IPS DF 19.7 (cell line): ENCODE results near the gene FRMD4B.
"Not testable (repeated sequence)": the region's sequence is repeated elsewhere in the genome, so short reads cannot be mapped to it uniquely, and the experiment has no call there.

Experiments
- DNase-seq: peaks from one replicate; pipeline ENCODE4 v3.0.0-alpha.2; 2013; ENCODE audit warnings: low read depth, low spot score

The FRMD4B gene

GRCh38 chr3:69283913-69284611 is 101.8 kb downstream of the FRMD4B start:
- DNase-seq: no peak

- no peak for DNase-seq
Observed at GRCh38 chr3:69283496-69283895, 102.4 kb downstream of the FRMD4B start.

- no peak for DNase-seq
Observed at GRCh38 chr3:69282181-69282580, 103.7 kb downstream of the FRMD4B start.

DNA sequence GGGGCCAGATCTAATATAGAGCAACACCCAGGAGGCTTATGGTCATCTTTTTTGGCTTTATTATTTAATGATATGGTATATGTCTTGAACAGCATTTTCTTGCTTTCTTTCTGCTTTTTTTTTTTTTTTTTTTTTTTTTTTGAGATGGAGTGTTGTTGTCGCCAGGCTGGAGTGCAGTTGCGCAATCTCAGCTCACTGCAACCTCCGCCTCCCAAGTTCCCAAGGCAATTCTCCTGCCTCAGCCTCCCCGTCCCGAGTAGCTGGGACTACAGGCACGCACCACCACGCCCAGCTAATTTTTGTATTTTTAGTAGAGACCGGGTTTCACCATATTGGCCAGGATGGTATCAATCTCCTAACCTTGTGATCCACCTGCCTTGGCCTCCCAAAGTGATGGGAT is 108.5 kb downstream of the FRMD4B start:
- DNase-seq: not testable (repeated sequence)

GRCh38 chr3:69276884-69277283 is 109.0 kb downstream of the FRMD4B start:
- DNase-seq: no peak

- DNase-seq: not testable (repeated sequence)
Observed at GRCh38 chr3:69276191-69276590, 109.7 kb downstream of the FRMD4B start.

DNA sequence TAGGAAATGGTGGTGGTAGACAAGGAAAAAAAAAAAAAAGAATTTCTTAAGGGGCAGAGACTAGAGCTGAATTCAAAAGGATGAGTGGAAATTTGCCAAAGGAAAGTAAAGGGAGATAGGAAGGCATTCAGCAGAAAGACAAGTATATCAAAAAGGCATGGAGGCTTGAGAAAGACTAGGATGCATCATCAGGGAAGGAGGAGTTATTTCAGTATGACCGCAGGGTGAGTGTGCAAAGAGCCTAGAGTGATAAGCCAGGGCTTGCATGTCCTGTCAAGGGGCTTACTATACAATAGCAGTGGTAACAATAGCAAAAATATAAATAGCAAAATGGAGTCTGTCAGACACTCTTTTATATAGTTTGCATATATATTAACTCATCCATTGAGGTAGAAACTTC is 112.0 kb downstream of the FRMD4B start:
- DNase-seq: no peak

GRCh38 chr3:69272556-69272955 is 113.3 kb downstream of the FRMD4B start:
- DNase-seq: no peak

DNA sequence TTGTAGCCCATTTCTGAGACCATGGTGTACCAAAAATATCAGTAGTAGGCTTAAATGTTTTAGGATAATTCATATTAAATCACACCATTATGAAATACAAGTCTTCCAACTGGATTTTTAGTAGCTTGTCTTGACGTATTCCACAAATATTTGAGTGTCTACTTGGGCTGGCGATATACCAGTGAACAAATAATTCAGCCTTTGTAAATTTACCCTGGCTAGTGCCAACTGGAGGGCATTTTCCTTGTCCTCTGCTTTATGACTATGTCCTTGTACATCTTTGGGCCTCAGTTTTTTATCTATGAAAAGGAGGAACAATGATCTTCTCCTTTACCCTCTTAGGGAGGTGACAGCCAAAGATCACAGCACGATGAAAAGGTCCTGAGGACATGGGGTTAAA is 114.8 kb downstream of the FRMD4B start:
- DNase-seq: no peak

DNA sequence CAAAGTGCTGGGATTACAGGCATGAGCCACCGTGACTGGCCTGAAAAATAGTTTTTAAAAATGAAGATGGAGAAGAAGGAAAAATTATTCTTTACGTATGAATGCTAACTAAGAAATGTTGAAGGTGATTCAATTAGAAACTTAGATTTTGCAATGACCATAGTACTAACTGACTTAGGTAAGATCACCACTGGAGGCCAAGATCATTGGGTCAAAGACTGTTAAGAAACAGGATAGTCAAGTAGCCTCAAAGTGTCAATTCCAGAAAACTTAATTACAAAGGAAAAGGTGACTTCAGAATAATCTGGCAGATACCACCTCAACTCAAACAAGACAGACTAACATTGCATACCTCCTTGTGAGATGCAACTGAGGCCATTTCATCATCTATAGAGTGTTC is 119.3 kb downstream of the FRMD4B start:
- DNase-seq: no peak

DNA sequence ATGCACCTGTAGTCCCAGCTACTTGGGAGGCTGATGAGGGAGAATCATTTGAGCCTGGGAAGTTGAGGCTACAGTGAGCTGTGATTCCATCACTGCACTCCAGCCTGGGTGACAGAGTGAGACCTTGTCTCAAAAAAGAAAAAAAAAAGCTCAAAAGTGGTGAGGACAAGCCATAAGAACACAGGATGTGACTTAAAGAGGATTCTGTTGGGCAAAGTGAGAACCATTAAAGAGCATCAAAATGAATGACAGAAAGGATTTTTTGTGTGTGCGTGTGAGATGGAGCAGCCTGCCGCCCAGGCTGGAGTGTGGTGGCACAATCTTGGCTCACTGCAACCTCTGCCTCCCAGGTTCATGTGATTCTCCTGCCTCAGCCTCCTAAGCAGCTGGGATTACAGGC is 119.8 kb downstream of the FRMD4B start:
- DNase-seq: not testable (repeated sequence)

DNA sequence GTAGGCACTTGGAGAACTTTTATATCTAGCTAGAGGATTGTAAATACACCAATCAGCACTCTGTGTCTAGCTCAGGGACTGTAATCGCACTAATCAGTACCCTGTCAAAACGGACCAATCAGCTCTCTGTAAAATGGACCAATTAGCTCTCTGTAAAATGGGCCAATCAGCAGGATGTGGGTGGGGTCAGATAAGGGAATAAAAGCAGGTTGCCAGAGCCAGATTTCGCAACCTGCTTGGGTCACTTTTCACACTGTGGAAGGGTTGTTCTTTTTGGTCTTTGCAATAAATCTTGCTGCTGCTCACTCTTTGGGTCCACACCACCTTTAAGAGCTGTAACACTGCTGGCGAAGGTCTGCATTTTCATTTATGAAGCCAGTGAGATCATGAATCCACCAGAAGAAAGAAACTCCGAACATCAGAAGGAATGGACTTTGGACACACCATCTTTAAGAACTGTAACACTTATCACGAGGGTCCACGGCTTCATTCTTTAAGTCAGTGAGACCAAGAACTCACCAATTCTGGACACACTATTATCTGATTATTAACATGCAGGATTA is 125.0 kb downstream of the FRMD4B start:
- not testable (repeated sequence) for DNase-seq

GRCh38 chr3:69260216-69260787 is 125.6 kb downstream of the FRMD4B start:
- no peak for DNase-seq

DNA sequence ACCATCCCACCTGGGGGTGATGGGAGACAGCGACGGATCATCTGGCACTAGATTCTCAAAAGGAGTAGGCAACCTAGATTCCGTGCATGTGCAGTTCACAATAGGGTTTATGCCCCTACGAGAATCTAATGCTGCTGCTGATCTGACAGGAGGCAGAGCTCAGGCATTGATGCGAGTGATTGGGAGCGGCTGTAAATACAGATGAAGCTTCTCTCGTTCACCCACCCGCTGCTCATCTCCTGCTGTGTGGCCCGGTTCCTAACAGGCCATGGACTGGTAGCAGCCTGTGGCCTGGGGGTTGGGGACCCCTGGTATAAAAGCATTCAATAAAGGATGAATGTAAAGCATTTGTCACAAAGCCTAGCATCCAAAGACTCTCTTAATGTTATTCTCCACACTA is 126.8 kb downstream of the FRMD4B start:
- DNase-seq: no peak

- DNase-seq: no peak
Observed at GRCh38 chr3:69255928-69256327, 130.0 kb downstream of the FRMD4B start.

DNA sequence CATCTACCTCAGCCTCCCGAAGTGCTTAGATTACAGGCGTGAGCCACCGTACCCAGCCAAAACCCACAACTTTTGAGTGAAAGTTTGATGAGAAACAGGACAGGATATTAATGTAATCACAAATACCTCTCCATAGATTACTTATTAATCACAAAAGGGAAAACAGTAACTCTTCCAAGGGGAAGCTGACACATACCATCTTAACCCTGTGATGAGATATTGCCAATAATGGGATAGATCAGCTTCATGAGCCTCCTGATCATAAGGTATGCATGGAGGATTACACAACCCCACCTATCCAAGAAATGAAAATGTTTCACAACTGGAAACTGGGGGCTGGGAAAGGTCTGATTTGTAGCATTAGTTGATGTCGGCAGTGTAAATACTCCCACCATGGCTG is 131.5 kb downstream of the FRMD4B start:
- DNase-seq: no peak

DNA sequence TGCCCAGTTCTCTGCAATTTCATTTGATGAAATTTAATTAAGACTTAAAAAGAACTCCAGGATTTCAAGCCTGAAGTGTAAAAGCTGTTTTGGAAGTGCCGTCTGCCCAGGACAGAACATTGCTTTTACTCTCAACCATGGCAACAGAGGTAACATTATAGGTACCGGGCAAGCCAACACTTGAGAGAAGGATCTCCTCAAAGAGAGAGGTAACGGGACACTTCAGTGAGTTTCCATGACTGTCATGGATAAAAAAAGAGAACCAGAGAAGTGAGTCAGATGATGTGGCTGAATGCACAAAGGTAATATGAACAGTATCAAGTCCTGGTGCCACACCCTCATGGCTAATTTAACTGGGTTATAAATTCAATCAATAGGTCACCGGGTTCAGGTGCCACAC is 133.3 kb downstream of the FRMD4B start:
- no peak for DNase-seq

DNA sequence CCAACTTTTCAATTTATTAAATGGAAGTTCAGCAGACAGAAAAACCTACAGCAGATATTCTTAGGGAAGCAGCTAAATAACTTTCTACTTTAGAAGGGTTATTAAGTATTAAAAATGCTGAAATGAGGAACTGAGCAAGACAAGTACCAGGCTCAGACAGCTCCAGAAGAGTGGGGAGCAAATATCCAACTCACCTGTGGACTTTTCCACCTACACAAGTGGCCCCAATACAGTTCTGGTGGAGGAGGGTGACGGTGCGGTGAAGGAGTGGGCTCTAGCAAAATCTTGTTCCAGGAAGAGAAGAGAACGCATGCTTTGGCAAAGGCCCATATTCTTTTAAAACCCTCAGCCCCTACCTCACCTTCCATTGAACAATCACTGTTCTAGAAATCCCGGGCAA is 133.7 kb downstream of the FRMD4B start:
- no peak for DNase-seq

DNA sequence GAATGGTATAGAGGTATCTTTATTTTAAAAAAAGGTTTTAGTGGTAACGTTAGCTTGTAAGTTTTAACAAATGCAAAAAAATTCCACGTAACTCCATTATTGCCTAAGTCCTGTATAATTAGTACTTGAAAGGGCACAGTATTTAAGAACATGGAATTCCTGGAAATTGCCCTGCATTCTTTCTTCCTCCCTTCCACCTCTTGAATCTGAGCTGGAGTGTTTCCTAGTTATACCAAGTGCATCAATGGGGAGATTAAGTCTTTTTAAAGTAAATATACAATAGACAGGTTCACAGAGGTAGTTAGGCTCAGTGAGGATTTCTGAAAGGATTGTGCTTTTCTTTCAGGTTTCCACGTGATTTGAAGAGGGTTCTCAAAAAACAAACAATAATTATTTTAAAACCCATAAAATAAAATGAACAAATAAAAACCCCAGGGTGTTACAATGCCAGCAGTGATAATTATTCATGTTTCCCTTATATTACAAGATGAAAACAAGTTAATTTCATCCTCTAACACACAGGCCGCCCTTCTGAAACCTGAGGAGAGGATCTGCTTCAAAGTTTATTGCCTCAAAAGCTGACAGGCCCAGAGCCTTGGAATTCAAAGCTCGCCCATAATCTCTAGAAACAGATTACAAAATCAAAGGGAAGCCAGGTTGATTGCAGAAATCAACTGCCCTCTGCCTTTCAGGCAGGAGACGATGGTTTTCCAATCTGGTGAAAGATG is 134.6 kb downstream of the FRMD4B start:
- no peak for DNase-seq

DNA sequence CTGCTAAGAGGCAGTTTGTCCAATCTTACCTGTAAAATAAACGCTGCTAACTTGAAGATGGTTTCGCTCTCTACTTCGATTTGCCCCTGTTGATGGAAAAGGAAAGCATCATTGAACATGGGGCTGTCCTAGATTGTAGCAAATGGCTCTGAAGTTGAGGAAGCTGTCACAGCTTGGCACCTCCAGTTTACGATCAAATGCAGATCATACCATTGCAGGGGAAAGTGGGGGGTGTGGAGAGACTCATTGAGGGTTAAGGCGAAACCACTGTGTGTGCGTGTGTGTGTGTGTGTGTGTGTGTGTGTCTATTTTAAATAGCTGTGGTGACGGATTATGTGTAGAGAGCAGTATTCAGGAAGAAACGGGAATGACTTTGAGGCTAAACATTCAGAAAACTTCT is 135.9 kb downstream of the FRMD4B start:
- DNase-seq: peak; percentile 73

GRCh38 chr3:69249001-69249400 is 136.9 kb downstream of the FRMD4B start:
- DNase-seq: no peak

DNA sequence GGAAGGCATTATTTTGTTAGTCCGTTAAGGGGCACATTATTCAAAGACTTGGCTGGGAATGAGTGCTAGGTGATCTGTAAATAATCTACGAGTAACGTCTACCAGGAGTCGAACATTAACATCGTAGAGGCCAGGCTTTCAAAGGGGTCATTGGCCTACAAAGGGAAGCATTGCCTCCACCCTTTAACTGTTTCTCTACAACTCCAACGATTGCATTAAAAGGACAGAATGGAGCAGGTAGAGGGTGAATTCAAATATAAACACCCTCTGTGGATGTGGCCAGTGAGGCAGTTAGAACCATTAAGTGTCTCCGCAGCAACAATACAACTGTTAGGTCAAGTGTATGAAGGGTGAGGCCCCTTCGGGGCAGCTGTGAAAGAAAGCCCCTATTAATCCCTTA is 137.5 kb downstream of the FRMD4B start:
- no peak for DNase-seq

- no peak for DNase-seq
Observed at GRCh38 chr3:69246612-69247011, 139.3 kb downstream of the FRMD4B start.
